ACC112 (cell line): ENCODE data around the gene WRAP53.
A peak's percentile ranks its signal among the peaks of the same experiment; 100 is the strongest.

Experiments used
- H2AFZ ChIP-seq: fragments of 200-600 bp; sonication (generic); one replicate; pipeline ENCODE4 v1.6.0; 2017; ENCODE audit warnings: antibody characterized with exemption, low read length; ENCODE audit not compliant: unreplicated experiment
- H3K27ac ChIP-seq: fragments of 200-600 bp; sonication (generic); 2 replicates; pipeline ENCODE4 v1.5.1; 2014; ENCODE audit warnings: low read depth, mild to moderate bottlenecking, antibody characterized with exemption, low read length, moderate library complexity
- H3K27me3 ChIP-seq: fragments of 200-600 bp; sonication (generic); 2 replicates; pipeline ENCODE4 v1.6.1; 2014; ENCODE audit warnings: mild to moderate bottlenecking, antibody characterized with exemption, low read length, moderate library complexity, mixed read lengths; ENCODE audit not compliant: insufficient read depth
- H3K36me3 ChIP-seq: fragments of 200-600 bp; sonication (generic); 2 replicates; pipeline ENCODE4 v1.6.1; 2016; ENCODE audit warnings: mild to moderate bottlenecking, antibody characterized with exemption, low read length, moderate library complexity, mixed read lengths; ENCODE audit not compliant: insufficient read depth
- H3K4me1 ChIP-seq: fragments of 200-600 bp; sonication (generic); one replicate; pipeline ENCODE4 v1.6.1; 2016; ENCODE audit warnings: low read length, mixed read lengths; ENCODE audit not compliant: insufficient read depth, unreplicated experiment, control insufficient read depth
- H3K4me3 ChIP-seq: fragments of 200-600 bp; sonication (generic); 2 replicates; pipeline ENCODE4 v1.5.1; 2014; ENCODE audit warnings: mild to moderate bottlenecking, low read depth, low read length
- H3K79me2 ChIP-seq: fragments of 200-600 bp; sonication (generic); one replicate; pipeline ENCODE4 v1.6.0; 2016; ENCODE audit warnings: low read length; ENCODE audit not compliant: control insufficient read depth, unreplicated experiment, insufficient read depth

Gene WRAP53

DNA sequence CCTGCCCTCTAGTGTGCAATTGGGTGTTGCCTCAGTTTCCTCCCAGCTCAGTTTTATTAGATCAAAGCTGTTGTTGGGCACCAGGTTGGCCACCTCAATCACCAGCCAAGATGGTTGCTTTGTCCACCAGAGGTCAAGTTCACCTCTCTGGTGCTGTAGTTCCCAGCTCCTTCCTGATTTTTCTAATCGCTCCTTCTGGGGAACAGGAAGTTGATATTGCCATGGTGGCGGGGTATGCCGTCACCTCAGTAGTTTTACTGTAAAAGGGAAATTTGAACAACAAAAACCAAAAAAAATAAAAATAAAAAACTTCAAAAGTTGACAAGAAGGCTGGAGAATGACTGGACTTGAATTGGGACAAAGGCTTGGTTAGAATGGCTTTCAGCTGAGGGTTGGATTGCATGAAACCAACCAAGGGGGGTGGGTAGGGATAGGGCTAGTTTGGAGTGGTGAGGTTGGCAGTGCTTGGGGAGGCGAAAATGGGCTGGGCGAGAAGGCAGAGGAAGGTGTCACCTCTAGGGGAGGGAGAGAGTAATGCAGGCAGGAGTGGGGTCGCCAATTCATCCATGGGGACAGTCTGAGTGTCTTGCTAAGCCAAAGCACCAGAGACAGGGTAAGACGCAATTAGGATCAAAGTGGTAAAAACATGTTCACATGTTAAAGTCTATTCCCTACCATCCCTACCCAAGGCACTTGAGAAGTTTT, 22.9 kb downstream of the WRAP53 start:
- Histone ChIP-seq H3K4me3 (no peak overlapping the region), H3K36me3 (no peaks in the 10 kb centered on the region), H2AFZ (no peak overlapping the region), H3K4me1 (no peaks in the 10 kb centered on the region), H3K27ac (no peak overlapping the region), H3K27me3 (peaks cover 30% of the 10 kb centered on the region), H3K79me2 (no peaks in the 10 kb centered on the region)

DNA sequence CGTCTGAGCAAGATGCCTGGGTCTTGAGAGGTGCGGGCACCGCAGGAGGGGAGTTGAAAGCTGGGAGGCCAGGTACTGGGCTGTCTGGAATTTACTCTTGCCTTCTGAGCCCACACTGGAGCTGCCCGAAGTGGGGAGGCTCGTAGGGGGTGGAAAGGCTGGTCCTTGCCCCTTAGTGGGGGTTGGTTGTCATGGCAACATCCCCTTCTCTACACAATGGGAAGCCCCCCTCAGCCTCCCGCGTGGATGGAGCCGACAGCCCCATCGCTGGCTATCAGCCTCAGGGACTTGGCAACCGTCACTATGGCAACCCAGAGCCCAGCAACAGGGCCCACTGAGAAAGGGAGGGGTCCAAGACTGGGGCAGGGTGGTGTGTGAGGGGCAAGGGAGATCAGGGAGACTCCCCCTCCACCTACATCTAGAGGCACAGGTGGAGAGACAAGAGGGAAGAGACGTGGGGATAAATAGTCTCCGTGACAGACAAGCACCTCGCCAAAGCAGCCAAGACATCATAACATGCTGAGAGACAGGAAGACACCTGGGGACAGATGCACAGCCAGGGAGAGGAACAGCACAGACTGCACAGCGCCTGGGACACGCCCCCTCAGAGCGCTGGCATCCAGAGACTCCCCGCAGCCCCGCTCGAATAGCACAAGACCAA, 24.0 kb downstream of the WRAP53 start:
- Histone ChIP-seq H3K79me2 (no peaks in the 10 kb centered on the region), H2AFZ (no peak overlapping the region), H3K27ac (no peak overlapping the region), H3K36me3 (no peaks in the 10 kb centered on the region), H3K4me1 (no peaks in the 10 kb centered on the region), H3K4me3 (no peak overlapping the region), H3K27me3 (peaks cover 20% of the 10 kb centered on the region)

- Histone ChIP-seq H2AFZ (no peak overlapping the region), H3K27ac (no peak overlapping the region), H3K79me2 (no peaks in the 10 kb centered on the region), H3K27me3 (peaks cover 27% of the 10 kb centered on the region), H3K4me3 (no peak overlapping the region), H3K36me3 (no peaks in the 10 kb centered on the region), H3K4me1 (no peaks in the 10 kb centered on the region)
Observed at GRCh38 chr17:7713782-7714181, 25.5 kb downstream of the WRAP53 start.

DNA sequence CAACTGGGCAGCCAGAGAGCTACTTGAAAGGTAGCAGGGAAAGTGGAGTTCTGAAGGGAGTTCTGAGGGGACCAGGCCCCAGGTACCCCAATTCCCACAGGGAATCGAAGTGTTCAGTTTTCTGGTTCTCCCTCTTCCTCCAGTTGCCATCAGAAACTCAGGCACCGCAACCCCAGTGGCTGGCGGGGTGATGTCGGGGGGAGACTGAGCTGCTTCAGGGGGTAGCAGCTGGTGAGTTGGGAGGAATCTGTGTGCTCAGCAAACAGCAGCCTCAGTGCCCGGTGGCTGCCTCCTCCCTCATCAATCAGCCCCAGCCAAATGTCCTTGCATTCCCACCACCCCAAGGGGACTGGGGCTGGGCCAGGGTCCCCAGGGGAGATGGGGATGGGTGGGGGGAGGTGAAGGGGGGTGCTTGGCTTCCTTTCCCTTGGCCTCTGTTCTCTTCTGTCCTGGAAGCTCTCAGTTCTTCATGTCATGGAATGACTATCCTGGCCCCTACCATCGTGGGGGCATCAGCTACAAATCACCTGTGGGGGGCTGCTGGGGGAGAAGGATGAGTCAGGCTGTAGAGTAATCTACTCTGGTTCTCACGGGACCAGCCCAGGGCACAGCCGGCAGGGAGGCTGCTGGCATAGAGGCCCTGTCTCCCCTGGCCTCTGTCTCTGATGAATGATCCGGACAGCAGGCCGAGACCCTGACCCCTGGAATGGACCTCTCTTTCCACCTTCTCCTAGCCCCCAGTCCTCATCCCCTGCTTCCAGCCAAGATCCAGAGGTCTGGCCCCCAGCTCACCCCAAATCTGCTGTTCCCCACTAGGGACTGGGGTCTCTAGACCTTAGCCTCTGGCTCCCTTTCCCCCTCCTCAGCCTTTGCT, 26.7 kb downstream of the WRAP53 start:
- H3K27me3 ChIP-seq = peaks cover 35% of the 10 kb centered on the region
- H3K4me1 ChIP-seq = no peaks in the 10 kb centered on the region

DNA sequence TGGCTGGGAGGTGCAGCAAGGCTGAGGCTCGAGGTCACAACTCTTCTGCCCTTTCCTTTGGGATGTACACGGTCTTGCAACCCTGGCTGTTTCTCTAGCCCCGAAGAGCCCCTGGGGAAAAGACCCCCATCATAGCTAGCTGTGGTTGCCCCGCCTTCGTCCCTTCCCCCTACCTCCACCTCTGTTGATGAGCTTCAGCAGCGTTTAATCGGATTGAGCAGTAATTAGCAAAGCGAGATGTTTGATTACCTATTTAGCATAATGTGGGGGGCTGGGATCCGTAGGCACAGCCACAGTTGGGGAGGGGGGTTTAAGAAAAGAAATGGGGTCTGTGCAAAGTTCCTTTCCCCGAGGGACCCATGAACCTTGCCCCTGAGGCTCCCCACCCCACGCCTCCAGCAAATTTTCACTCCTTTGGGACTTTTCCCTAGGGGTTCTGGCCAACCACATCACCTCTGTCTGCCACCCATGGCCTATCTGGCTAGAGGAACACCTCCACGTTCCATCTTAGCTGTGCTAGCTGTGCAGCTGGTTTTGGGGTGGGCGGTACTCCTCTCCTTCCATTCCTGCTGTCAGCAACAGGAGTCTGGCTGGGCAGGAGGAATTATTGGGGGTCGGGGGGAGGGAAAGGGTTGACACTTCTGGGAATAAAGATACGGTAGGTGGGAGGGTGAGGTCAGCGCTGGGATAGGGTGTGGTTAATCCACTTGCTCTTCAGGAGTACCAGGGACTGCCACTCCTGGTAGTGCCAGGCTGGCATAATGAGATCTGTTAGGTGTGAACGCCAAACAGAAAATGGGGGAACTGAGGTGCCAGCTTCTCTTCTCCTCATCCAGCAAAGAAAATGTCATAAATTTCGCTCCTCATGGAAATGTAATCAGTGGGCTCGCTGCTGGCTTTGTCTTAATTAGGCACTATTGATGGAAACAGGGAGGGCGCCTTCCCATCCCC, 27.9 kb downstream of the WRAP53 start:
- H3K4me3 ChIP-seq = peak overlapping the region; percentile 86
- H3K79me2 ChIP-seq = no peaks in the 10 kb centered on the region
- H3K27me3 ChIP-seq = peaks cover 40% of the 10 kb centered on the region
- no peaks in the 10 kb centered on the region for H3K4me1 ChIP-seq
- peak overlapping the region; percentile 51 for H2AFZ ChIP-seq
- no peaks in the 10 kb centered on the region for H3K36me3 ChIP-seq
- H3K27ac ChIP-seq = no peak overlapping the region

More for the DNA sequence above, 26.7 kb downstream of the WRAP53 start:
- Histone ChIP-seq H3K36me3 (no peaks in the 10 kb centered on the region), H2AFZ (no peak overlapping the region), H3K79me2 (no peaks in the 10 kb centered on the region), H3K27ac (no peak overlapping the region), H3K4me3 (no peak overlapping the region)

GRCh38 chr17:7716901-7717755, 28.9 kb downstream of the WRAP53 start, which contains the start of gene DNAH2:
Gene DNAH2, plus strand, starts transcription at chr17:7717744. Its CDS starts 1,991 bp downstream, at chr17:7719735.
- Histone ChIP-seq H3K27me3 (peaks cover 31% of the 10 kb centered on the region), H2AFZ (peak within 1 kb of the TSS; percentile 51), H3K36me3 (no peaks in the 10 kb centered on the region), H3K4me3 (peak within 1 kb of the TSS; percentile 86), H3K27ac (no peak within 1 kb of the TSS), H3K79me2 (no peaks in the 10 kb centered on the region), H3K4me1 (no peaks in the 10 kb centered on the region)

DNA sequence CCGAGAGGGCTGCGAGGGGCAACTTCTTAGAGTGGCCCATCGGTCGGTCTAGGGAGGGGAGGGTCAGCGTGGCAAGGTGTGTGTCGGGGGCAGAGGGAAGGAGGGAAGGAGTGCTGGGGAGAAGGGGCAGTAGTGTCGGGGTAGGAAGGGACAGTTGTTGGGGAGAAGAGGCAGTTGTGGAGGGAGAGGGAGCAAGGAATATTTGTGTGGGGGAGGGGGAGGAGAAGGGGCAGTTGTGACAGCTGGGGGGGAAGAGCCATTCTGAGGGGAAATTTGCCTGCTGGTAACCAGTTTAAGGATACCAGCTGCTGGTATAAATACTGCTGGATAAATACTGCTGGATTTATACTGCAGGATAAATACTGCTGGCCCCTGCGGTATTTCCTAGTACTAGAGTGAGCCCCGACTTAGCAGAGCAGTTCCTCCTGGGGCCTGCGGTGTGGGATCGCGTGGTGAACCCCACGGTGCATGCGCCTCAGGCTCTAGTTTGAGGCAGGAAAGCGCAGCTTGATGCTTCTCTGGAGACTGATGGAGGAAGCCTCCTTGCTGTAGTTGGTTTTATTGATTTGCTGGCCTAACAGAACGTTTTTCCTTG, 29.6 kb downstream of the WRAP53 start:
- no peak overlapping the region for H3K27ac ChIP-seq
- H3K27me3 ChIP-seq = peaks cover 31% of the 10 kb centered on the region
- peak overlapping the region; percentile 86 for H3K4me3 ChIP-seq
- peak overlapping the region; percentile 51 for H2AFZ ChIP-seq
- no peaks in the 10 kb centered on the region for H3K36me3 ChIP-seq
- H3K79me2 ChIP-seq = no peaks in the 10 kb centered on the region
- no peaks in the 10 kb centered on the region for H3K4me1 ChIP-seq

- Histone ChIP-seq H3K79me2 (no peaks in the 10 kb centered on the region), H3K36me3 (no peaks in the 10 kb centered on the region), H3K27ac (no peak overlapping the region), H3K27me3 (peaks cover 42% of the 10 kb centered on the region), H3K4me1 (no peaks in the 10 kb centered on the region), H2AFZ (no peak overlapping the region), H3K4me3 (no peak overlapping the region)
Observed at GRCh38 chr17:7719661-7720060, 31.4 kb downstream of the WRAP53 start.

DNA sequence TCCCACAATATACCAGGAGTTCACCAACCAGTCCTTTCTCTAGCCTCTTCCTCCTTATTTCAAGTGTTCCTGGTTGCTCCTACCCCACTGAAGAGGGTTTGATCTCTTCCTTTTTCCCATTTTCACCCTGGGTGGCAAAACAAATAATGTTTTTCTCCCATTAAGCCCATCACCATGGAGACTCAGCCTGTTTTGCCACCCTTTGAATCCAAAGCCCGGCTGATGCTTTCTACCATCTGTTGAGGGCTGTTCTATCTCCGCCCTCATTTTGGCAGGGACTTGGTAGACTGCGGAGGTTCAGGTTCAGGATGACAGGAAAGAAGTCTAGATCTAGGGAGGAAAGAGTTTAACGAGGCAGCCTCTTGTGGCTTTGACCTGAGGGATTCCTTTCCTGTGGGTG, 31.8 kb downstream of the WRAP53 start:
- H3K27me3 ChIP-seq = peaks cover 42% of the 10 kb centered on the region
- no peaks in the 10 kb centered on the region for H3K36me3 ChIP-seq

More for the DNA sequence above, 31.8 kb downstream of the WRAP53 start:
- no peaks in the 10 kb centered on the region for H3K4me1 ChIP-seq
- H2AFZ ChIP-seq = no peak overlapping the region
- no peaks in the 10 kb centered on the region for H3K79me2 ChIP-seq
- no peak overlapping the region for H3K27ac ChIP-seq
- no peak overlapping the region for H3K4me3 ChIP-seq
